Tibial nerve (tissue), 4 donors: ENCODE measurements around the gene GGTA1.

Experiments used
- CTCF ChIP-seq, 5 experiments: fragments of 200-600 bp in 3 of 5; fragments of 450-650 bp in 2 of 5; sonication (generic) in 3 of 5; IDR thresholded peaks; one replicate each; pipeline ENCODE4 v1.5.1; 2016 to 2019; ENCODE audit warnings: antibody characterized with exemption in 5 of 5, mild to moderate bottlenecking in 3 of 5, moderate library complexity in 2 of 5
- EP300 ChIP-seq, 2 donors: sonication (generic); formaldehyde crosslinking; IDR thresholded peaks; one replicate each; pipeline ENCODE4 v1.6.1; 2017; ENCODE audit warnings: antibody characterized with exemption in 2 of 2, mild to moderate bottlenecking in 1 of 2
- POLR2A ChIP-seq, 2 donors: fragments of 450-650 bp; IDR thresholded peaks; one replicate each; pipeline ENCODE4 v1.6.1; 2017; ENCODE audit warnings: antibody characterized with exemption in 2 of 2, mild to moderate bottlenecking in 2 of 2, moderate library complexity in 2 of 2

- TF ChIP-seq CTCF (IDR thresholded peaks at IDR 0.05) (no peak), POLR2A (IDR thresholded peaks at IDR 0.05) (no peak), EP300 (IDR thresholded peaks at IDR 0.05) (no peak)
Observed at GRCh38 chr9:121476156-121476555, 23.5 kb downstream of the GGTA1 start.
